Urinary bladder (tissue), 4 donors: ENCODE data around the gene PCSK2. TPM values are rescaled to one million over a fixed set of nuclear protein-coding genes. Genes with fewer than 3 reads are reported as not detected.

Source experiments
- DNase-seq: peaks from one replicate; pipeline ENCODE4 v3.0.0-alpha.2; 2015; ENCODE audit errors: extremely low spot score
- H3K27ac ChIP-seq: one replicate; pipeline ENCODE4 v1.5.1; 2013; ENCODE audit warnings: low read depth, mild to moderate bottlenecking, moderate library complexity
- H3K36me3 ChIP-seq: one replicate; pipeline ENCODE4 v1.6.1; 2013; ENCODE audit warnings: mild to moderate bottlenecking, moderate library complexity; ENCODE audit not compliant: insufficient read depth
- H3K4me1 ChIP-seq: one replicate; pipeline ENCODE4 v1.6.1; 2013; ENCODE audit warnings: mild to moderate bottlenecking, moderate library complexity; ENCODE audit not compliant: insufficient read depth
- H3K4me3 ChIP-seq: one replicate; pipeline ENCODE4 v1.5.1; 2013; ENCODE audit warnings: low read depth, low read length
- WGBS: extraction: QIAGEN DNeasy Blood & Tissue Kit; methylation state at CpG from one replicate; pipeline ENCODE4 v1.1.7; 2013; 5-methylcytosine and 5-hydroxymethylcytosine counted together
- polyA plus RNA-seq: library from polyadenylated mRNA; stranded (reverse); fragments of 200-250 nt; gene quantifications from one replicate; pipeline ENCODE4 v1.2.3, GENCODE V29; 2013
- total RNA-seq: library from RNA; depleted of rRNA; stranded (reverse); fragments of >200 nt; gene quantifications from one replicate; pipeline ENCODE4 v1.2.3, GENCODE V29; 2014
- donor health status: healthy with polysubstance abuse.
- donor health status: healthy.

The PCSK2 gene
- total and polyA plus RNA-seq, 2 donors, result 1.5 to 8.0 TPM

- DNase-seq, result no peak
- Histone ChIP-seq H3K4me3 (no peak overlapping the region), H3K36me3 (no peaks in the 10 kb centered on the region), H3K4me1 (no peaks in the 10 kb centered on the region), H3K27ac (no peak overlapping the region)
- WGBS, result 96% methylated on average over 2 of the region's 2 CpGs
These were observed 287.1 kb downstream of the PCSK2 start for GRCh38 chr20:17513939-17514338.

- no peak for DNase-seq
- no peak overlapping the region for H3K27ac ChIP-seq
- no peaks in the 10 kb centered on the region for H3K4me1 ChIP-seq
- no peak overlapping the region for H3K4me3 ChIP-seq
- WGBS, result 85% methylated on average over 3 of the region's 3 CpGs
- no peaks in the 10 kb centered on the region for H3K36me3 ChIP-seq
These were observed 288.2 kb downstream of the PCSK2 start for GRCh38 chr20:17515053-17515452.

DNA sequence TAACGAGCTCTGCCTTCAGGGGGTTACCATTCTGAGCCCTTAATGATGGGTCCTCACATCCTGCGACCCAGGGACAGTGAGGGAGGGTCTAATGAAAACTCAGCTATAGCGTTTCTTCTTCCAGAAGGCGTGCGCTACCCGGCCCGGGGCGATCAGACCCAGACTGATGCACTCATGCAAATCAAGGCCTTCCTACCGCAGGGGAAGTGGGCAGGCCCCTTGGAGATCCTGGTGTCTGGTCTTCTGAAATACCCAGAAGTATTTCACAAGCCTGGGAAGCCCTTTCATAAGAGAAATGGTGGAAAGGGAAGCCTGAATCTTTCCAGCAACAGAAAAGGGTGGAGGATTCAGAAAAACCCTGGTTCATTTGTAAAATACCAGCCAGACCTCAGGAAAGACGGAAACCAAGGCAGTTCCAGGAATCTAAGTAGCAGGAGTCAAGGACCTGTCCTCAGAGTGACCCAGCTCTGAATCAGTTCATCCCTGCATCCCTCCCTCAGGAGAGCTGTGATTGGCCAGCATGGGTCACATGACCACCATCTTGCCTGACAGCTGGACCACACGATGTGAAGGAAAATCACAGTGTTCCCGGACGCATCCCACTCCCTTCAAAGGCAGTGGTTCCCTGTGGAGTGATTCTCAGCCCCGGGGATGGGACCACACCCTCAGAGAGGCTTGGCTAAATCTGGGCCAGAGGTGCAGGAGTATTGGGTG, 291.7 kb downstream of the PCSK2 start:
- Histone ChIP-seq H3K4me3 (no peak overlapping the region), H3K36me3 (no peaks in the 10 kb centered on the region), H3K4me1 (no peaks in the 10 kb centered on the region), H3K27ac (no peak overlapping the region)
- DNase-seq, result no peak
- WGBS, result 81% methylated on average over 14 of the region's 14 CpGs

DNA sequence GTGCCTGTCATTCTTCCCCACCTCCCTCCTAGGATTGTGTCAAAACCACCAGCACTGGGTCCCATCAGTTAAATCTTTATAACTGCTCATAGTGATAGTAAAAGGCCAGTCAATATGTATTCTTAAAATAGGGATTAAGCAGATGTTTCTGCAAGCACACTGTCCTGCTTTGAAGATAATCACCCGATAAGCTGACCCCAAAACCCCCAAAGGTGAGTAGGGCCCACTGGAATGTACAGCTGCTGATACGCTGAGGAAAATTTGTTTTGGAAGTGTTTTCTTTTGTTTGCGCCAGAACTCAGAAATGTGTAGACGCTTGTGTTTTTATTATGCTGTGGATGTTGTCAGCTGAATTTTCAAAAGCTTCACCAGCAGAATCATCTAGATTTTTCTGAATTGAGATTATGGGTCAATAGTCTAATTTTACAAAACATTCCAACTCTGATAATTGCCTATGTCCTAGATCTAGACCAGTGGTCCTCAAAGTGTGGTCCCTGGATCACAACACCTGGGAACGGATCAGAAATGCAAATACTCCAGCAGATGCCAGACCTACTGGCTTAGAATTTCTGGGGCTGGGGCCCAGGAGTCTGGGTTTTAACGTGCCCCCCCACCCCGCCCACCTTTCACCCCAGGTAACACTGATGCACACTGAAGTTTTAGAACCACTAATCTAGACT, 292.9 kb downstream of the PCSK2 start:
- WGBS, result 82% methylated on average over 7 of the region's 7 CpGs
- no peak for DNase-seq
- Histone ChIP-seq H3K4me3 (no peak overlapping the region), H3K36me3 (no peaks in the 10 kb centered on the region), H3K27ac (no peak overlapping the region), H3K4me1 (no peaks in the 10 kb centered on the region)

DNA sequence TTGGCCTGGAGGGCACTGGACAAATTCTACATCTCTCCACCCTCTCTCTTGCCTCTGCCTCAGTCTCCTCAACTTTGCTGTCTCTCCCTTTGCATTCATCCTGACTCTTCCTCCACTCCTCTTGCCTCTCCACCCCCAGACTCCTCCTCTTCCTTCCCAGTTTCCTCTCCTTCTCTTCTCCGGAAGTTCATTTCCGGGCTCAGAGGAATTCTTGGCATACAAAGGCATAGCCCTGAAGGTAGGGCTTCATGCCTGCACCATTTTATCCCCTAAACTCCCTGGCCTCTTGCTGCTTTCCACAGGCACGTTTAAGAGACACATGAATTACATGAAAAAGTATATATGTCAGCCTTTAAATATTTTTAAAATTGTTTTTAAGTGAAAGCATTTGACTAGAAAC, 293.7 kb downstream of the PCSK2 start:
- DNase-seq, result no peak
- Histone ChIP-seq H3K4me1 (no peaks in the 10 kb centered on the region), H3K4me3 (no peak overlapping the region), H3K27ac (no peak overlapping the region), H3K36me3 (no peaks in the 10 kb centered on the region)
- WGBS, result 51% methylated on average over 3 of the region's 3 CpGs

- Histone ChIP-seq H3K4me1 (no peaks in the 10 kb centered on the region), H3K4me3 (no peak overlapping the region), H3K27ac (no peak overlapping the region), H3K36me3 (no peaks in the 10 kb centered on the region)
- no peak for DNase-seq
- 81% methylated on average over 3 of the region's 3 CpGs for WGBS
These were observed 295.7 kb downstream of the PCSK2 start for GRCh38 chr20:17522528-17522927.

GRCh38 chr20:17523326-17523725, 296.5 kb downstream of the PCSK2 start:
- Histone ChIP-seq H3K36me3 (no peaks in the 10 kb centered on the region), H3K4me1 (no peaks in the 10 kb centered on the region), H3K4me3 (no peak overlapping the region), H3K27ac (no peak overlapping the region)
- WGBS, result 85% methylated on average over 5 of the region's 5 CpGs
- no peak for DNase-seq

- Histone ChIP-seq H3K36me3 (no peaks in the 10 kb centered on the region), H3K4me3 (no peak overlapping the region), H3K27ac (no peak overlapping the region), H3K4me1 (no peaks in the 10 kb centered on the region)
- DNase-seq, result no peak
- 81% methylated on average over 8 of the region's 8 CpGs for WGBS
These were observed 297.7 kb downstream of the PCSK2 start for GRCh38 chr20:17524560-17524959.

- Histone ChIP-seq H3K4me1 (no peaks in the 10 kb centered on the region), H3K27ac (no peak overlapping the region), H3K4me3 (no peak overlapping the region), H3K36me3 (no peaks in the 10 kb centered on the region)
- no peak for DNase-seq
- 91% methylated on average over 5 of the region's 5 CpGs for WGBS
These were observed 298.3 kb downstream of the PCSK2 start for GRCh38 chr20:17525132-17525531.

DNA sequence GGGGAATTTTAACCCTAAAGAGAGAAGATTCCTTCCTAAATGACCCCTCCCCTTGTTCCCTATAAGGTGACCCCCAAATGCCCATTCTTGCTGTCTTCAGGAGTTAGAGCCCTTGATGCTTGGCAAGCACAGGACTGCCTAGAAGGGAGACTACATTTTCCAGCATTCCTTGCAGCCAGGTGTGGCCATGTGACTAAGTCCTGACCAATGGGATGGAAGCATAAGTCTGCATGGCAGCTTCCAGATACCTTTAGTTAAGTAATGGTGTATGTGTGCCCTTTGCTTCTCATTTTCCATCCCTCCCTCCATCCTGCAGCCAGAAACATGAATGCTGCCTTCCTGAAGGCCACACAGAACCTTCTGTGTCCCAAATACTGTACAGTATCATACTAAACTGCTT, 298.8 kb downstream of the PCSK2 start:
- Histone ChIP-seq H3K36me3 (no peaks in the 10 kb centered on the region), H3K4me1 (no peaks in the 10 kb centered on the region), H3K27ac (no peak overlapping the region), H3K4me3 (no peak overlapping the region)
- no peak for DNase-seq

- no peak for DNase-seq
- Histone ChIP-seq H3K4me1 (no peaks in the 10 kb centered on the region), H3K27ac (no peak overlapping the region), H3K36me3 (no peaks in the 10 kb centered on the region), H3K4me3 (no peak overlapping the region)
These were observed 302.7 kb downstream of the PCSK2 start for GRCh38 chr20:17529586-17529985.

- DNase-seq, result no peak
- Histone ChIP-seq H3K4me1 (no peaks in the 10 kb centered on the region), H3K4me3 (no peak overlapping the region), H3K36me3 (no peaks in the 10 kb centered on the region), H3K27ac (no peak overlapping the region)
- 85% methylated on average over 7 of the region's 7 CpGs for WGBS
These were observed 303.3 kb downstream of the PCSK2 start for GRCh38 chr20:17530153-17530552.

DNA sequence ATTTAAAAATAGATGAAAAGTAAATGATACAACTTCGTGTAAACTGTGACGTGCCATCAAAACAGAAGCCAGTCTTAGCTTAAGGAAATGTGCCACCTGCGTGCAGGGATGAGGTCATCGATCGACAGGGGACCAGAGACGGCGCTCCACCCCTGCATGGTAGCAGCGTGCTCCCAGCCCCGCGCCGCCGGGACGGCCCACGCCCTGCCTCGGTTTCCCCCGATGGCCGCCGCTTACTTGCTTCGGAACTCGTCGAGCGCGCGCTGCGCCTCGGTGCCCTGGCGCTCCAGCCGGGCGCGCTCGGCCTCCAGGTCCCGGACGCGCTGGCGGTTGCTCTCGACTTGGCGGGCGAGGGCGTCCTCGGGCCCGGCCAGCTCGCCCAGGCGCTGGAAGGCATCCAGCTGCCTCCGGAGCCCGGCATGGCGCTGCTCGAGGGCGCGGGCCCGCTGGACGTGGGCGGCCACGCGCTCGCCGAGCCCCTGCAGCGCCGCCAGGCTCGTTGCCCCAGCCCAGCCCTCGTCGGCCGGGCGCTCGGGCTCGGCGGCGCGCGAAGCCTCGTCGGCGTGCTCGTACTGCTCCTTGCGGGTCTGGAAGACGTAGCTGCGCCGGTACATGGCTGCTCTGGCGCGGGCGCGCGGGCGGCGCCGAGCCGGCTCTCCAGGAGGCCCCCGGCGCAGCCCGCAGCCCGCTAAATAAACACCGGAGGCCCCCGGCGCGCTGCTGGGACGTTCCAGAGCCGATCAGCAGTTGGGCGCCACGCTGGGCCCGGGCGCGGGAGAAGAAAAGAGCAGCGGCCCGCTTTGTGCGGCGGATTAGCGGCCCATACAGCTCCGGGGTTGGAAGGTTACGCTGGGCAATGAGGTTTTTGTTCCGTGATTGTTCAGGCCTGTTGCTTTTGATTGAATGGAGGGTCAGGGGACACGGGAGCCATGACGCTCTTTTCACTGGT, 304.1 kb downstream of the PCSK2 start, which contains the start of gene BFSP1:
BFSP1 (minus strand) TSS at position 664 of the 949 bp plus-strand sequence; CDS start at position 614, 50 bp downstream.
- no peaks in the 10 kb centered on the region for H3K36me3 ChIP-seq
- DNase-seq, result no peak
- H3K4me1 ChIP-seq, result no peaks in the 10 kb centered on the region
- 1% methylated on average over 111 of the region's 111 CpGs for WGBS
- no peak within 1 kb of the TSS for H3K27ac ChIP-seq
- H3K4me3 ChIP-seq, result peak within 1 kb of the TSS; percentile 62

DNA sequence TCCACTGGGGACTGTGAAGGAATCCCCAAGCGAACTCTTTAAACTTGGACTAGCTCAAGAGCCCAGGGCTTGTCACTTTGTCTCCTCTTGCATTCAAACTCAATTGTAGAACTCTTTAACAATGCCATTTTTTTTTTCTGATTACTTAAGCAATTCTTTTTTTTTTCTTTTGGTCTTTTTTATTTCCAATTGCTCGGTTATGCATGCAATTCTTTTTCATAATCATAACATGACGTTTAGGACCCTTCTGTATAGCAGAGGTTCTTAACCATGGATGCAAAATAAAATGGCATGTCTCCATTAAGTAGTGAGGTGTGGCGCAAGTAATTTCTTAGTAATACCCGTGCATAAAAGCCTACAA, 304.8 kb downstream of the PCSK2 start:
- no peak overlapping the region for H3K27ac ChIP-seq
- no peaks in the 10 kb centered on the region for H3K36me3 ChIP-seq
- 68% methylated on average over 5 of the region's 5 CpGs for WGBS
- peak overlapping the region; percentile 62 for H3K4me3 ChIP-seq
- DNase-seq, result no peak
- no peaks in the 10 kb centered on the region for H3K4me1 ChIP-seq
